NCI-H146 treated with DMSO at 0.1 percent for 48 hours (cell line): ENCODE results near the gene INPP5J.
"Not testable (repeated sequence)": the region's sequence is repeated elsewhere in the genome, so short reads cannot be mapped to it uniquely, and the experiment has no call there.

Experiments
- DNase-seq: peaks from one replicate; lab custom pipeline; 2025; ENCODE audit not compliant: unreplicated experiment; lab: John Stamatoyannopoulos, UW

The INPP5J gene

DNA sequence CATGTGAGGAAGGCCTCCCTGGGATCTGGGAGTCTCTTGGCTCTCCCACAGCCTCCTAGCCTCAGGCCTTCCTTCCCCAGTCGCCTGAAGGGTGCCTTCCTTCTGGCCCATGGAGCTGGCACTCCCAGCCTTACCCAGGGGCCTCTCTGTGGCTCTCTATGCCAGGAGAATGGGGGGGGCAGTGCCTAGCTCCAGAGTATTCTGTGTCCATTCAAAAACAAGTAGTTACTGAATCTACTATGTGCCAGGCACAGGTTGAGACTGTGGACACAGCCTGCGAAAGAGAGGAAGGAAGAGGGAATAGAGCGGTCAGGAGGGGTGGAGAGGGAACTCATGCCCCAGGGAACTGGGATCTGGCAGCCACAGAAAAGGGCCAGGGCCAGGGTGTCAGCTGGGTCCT lies 20.3 kb downstream of the INPP5J start:
- no peak for DNase-seq

DNA sequence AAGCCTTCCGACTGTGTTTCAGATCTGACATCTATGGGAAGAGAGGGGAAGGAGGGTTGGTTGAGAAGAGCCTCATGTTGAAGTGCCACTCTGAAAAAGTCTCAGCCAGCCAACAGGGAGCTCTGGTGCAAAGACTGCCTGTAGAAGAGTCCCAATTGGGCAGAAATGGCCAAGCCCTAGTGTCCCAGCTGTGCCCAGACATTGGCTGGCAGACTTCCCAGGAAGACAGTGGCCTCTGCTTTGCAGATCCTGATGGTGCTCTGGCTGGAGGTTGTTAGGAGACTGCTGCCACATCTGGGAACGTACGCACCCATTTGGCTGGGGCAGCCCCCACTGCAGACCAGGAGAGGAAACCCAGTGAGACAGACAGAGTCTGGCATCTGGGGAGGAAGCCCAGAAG lies 20.8 kb downstream of the INPP5J start:
- DNase-seq = no peak

- no peak for DNase-seq
Measured at GRCh38 chr22:31144223-31144622, 21.5 kb downstream of the INPP5J start.

DNA sequence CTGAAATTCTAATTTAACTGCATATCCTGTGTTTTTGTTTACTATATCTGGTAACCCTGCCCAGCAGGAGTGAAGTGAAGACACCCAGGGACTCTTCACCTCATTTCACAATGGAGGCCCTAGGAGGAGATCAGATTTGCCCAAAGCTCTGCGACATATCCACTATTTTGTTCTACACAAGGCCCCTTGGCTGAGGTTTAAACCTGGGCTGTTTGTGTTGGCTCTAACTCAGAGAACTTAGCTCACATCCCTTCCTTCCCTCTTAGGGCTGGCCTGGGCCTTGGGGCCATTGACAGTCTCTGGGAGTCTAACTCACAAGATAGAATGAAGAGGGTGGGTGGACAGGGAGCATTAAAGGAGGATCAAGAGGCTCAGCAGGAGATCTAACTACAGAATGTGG lies 25.7 kb downstream of the INPP5J start:
- DNase-seq = no peak

- peak; percentile 31 for DNase-seq
Measured at GRCh38 chr22:31148953-31149627, 26.3 kb downstream of the INPP5J start.

GRCh38 chr22:31150615-31151014 lies 27.8 kb downstream of the INPP5J start:
- DNase-seq = no peak

DNA sequence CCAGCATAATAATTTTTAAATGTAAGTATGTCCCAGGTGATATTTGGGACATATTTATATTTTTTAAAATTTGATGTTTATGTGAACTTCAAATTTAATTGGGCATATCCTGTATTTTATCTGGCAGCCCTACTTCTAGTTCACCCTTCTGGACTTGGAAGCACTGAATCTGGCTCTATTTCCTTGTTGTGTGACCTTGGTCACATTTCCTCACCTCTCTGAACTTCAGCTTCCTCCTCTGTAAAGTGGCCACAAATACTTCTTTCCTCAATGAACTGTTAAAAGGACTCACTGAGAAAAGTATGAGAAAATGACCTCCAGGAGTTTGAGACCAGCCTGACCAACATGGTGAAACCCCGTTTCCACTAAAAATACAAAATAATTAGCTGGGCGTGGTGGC lies 29.1 kb downstream of the INPP5J start:
- DNase-seq = no peak

DNA sequence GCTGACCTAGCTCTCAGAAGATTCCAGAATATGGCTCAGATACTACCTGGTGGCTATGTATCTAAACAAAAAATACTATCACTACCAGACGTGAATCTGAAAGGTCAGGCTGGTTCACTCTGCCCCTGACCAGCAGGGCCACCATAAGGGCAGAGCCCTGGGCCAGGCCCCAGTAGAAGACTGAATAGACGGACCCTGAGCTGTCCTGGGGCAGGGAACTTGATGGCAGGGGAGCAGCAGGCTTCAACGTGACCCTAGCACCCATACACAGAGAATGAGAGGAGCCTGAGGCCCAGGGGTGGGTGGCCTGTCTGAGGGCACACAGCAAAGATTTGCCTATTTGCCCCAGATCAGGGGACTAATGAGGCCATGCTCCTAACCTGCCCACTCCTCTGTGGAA lies 30.6 kb downstream of the INPP5J start:
- DNase-seq = no peak

- no peak for DNase-seq
Measured at GRCh38 chr22:31154975-31155374, 32.2 kb downstream of the INPP5J start.

GRCh38 chr22:31155422-31155821 lies 32.7 kb downstream of the INPP5J start:
- DNase-seq = no peak

- DNase-seq = no peak
Measured at GRCh38 chr22:31160328-31160978, 37.7 kb downstream of the INPP5J start.

DNA sequence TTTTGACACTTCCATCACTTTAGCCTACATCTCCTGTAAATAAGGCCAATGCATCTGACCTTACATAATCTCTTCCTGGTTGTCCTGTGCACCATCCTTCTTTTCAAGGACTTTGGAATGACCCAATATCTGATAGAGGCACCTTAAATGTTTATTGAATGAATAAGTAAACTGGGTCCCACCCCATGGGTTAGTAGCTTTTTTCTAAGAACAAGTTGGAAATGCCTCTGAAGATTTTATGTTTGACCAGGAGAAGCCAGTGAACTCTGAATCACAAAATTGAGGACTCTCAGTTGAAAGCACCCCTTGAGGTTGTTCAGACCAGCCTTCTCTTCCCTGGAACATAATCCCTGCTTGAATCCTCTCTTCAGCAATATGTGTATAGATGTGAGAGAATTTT lies 38.6 kb downstream of the INPP5J start:
- DNase-seq = no peak

DNA sequence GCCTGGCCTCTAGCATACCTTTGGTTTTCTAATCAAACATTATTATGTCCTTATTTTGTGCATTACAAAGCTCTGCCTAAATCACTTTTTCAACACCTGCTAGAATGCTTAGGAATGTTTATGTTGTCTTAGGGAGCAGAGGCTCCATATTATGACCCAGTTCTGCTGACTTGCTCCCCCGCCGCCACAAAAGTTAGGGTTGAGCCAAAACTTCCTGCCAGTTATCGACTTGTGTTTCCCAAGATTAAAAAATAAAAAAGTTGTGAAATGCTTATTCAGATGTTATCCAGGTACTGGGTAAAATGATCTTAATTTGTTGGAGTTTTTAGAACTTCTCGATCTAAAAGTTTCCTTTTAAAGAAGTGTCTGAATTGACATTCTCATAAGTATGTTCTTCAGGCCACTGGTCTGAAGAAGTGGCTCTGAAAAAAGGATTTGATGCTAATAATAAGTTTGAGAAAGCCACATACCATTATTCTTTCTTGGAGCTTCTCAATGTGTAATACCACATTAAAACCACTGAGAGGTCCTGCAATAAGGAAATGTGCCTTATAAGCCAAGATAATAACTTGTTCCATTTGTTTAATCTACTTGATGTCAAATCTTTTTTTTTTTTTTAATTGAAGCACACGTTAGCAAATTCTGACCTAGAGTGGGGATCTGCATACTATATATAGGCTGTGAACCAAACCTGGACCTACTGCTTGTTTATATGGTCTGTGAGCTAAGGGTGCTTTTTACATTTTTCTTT lies 39.4 kb downstream of the INPP5J start:
- no peak for DNase-seq

DNA sequence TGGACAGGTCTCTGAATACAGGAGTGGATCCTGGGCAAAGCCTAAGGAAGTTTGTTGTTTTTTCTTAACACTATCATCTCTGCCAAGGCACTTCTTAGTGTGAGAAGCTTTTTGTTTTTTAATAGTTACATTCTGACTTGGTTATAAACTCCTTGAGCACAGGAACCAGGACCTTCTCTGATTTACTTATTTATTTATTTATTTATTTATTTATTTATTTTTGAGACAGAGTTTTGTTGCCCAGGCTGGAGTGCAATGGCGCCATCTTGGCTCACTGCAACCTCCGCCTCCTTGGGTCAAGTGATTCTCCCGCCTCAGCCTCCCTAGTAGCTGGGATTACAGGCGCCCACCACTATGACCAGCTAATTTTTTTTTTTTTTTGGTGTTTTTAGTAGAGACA lies 48.2 kb downstream of the INPP5J start:
- no peak for DNase-seq

- DNase-seq = not testable (repeated sequence)
Measured at GRCh38 chr22:31171734-31172133, 49.0 kb downstream of the INPP5J start.

GRCh38 chr22:31173386-31174145 lies 50.8 kb downstream of the INPP5J start:
- no peak for DNase-seq

- DNase-seq = no peak
Measured at GRCh38 chr22:31176923-31177322, 54.2 kb downstream of the INPP5J start.

- DNase-seq = no peak
Measured at GRCh38 chr22:31177420-31178162, 54.8 kb downstream of the INPP5J start.

DNA sequence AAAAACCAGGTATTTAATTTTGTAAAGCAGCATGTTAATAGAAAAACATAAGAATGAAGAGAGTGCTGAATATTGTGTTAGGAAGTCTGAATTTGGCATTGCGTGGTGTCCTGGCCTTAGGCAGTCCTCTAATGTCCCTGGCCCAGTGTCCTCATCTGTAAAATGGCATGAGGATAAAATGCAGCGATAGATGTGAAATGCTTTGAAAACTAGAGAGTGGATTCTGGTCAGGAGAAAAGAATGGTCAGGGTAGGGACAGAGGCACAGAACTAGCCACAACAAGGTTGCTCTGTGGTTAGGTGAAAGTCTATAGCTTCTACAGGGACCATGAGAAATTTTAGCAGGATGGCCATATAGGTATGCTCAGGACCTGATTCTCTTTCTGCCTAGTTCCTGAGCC lies 56.1 kb downstream of the INPP5J start:
- DNase-seq = no peak

- no peak for DNase-seq
Measured at GRCh38 chr22:31179345-31179744, 56.6 kb downstream of the INPP5J start.

DNA sequence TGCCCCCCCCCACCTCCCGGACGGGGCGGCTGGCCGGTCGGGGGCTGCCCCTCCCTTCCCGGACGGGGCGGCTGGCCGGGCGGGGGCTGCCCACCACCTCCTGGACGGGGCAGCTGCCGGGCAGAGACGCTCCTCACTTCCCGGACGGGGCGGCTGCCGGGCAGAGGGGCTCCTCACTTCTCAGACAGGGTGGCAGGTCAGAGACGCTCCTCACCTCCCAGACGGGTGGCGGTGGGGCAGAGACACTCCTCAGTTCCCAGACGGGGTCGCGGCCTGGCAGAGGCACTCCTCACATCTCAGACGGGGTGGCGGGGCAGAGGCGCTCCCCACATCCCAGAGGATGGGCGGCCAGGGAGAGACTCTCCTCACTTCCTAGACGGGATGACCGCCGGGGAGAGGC lies 61.2 kb downstream of the INPP5J start:
- DNase-seq = no peak
